Fibroblast of lung (primary cell): ENCODE measurements around the gene KTN1. TPM values are rescaled to one million over a fixed set of nuclear protein-coding genes. Genes with fewer than 3 reads are reported as not detected.
A peak's percentile ranks its signal among the peaks of the same experiment; 100 is the strongest.

ENCODE experiments used
- DNase-seq, 2 donors: peaks; one replicate each; pipeline versions ENCODE4 v3.0.0 to v3.0.0-alpha.2; 2010; ENCODE audit warnings: low read depth in 2 of 2
- H2AFZ ChIP-seq: 2 replicates; pipeline ENCODE4 v1.5.1; 2012; ENCODE audit warnings: low read length, control low read depth, inconsistent platforms
- H3K27ac ChIP-seq: 2 replicates; pipeline ENCODE4 v1.5.1; 2011; ENCODE audit warnings: low read length, control low read depth; ENCODE audit not compliant: insufficient read depth
- H3K27me3 ChIP-seq: 2 replicates; pipeline ENCODE4 v1.5.1; 2011; ENCODE audit warnings: mild to moderate bottlenecking, low read length; ENCODE audit not compliant: control insufficient read depth, insufficient read depth
- H3K36me3 ChIP-seq: 2 replicates; pipeline ENCODE4 v1.5.1; 2011; ENCODE audit warnings: low read length; ENCODE audit not compliant: control insufficient read depth, insufficient read depth
- H3K4me1 ChIP-seq: 2 replicates; pipeline ENCODE4 v1.5.1; 2011; ENCODE audit warnings: low read length; ENCODE audit not compliant: control insufficient read depth, insufficient read depth; ENCODE audit errors: extremely low read depth
- H3K4me2 ChIP-seq: 2 replicates; pipeline ENCODE4 v1.5.1; 2011; ENCODE audit warnings: low read length, control low read depth; ENCODE audit not compliant: insufficient read depth; ENCODE audit errors: extremely low read depth
- H3K4me3 ChIP-seq, 4 experiments: fragments of 200-600 bp in 1 of 4; sonication (generic) in 1 of 4; replicated peaks in 1 of 4; 2 replicates each; pipeline ENCODE4 v1.5.1; 2011 to 2016; ENCODE audit warnings: low read length in 4 of 4, low read depth in 3 of 4, mild to moderate bottlenecking in 3 of 4, control low read depth in 2 of 4, inconsistent platforms in 1 of 4, mixed read lengths in 1 of 4; ENCODE audit not compliant: insufficient read depth in 1 of 4; ENCODE audit errors: control extremely low read depth in 1 of 4
- H3K79me2 ChIP-seq: 2 replicates; pipeline ENCODE4 v1.5.1; 2012; ENCODE audit warnings: mild to moderate bottlenecking, low read length, inconsistent platforms; ENCODE audit not compliant: control insufficient read depth, insufficient read depth
- H3K9ac ChIP-seq: 2 replicates; pipeline ENCODE4 v1.5.1; 2011; ENCODE audit warnings: mild to moderate bottlenecking, low read length, control low read depth; ENCODE audit not compliant: insufficient read depth
- H3K9me3 ChIP-seq: 2 replicates; pipeline ENCODE4 v1.5.1; 2012; ENCODE audit warnings: low read depth, low read length; ENCODE audit not compliant: control insufficient read depth, insufficient read depth
- H4K20me1 ChIP-seq: 2 replicates; pipeline ENCODE4 v1.5.1; 2011; ENCODE audit warnings: low read length; ENCODE audit not compliant: control insufficient read depth, insufficient read depth; ENCODE audit errors: extremely low read depth
- EZH2 ChIP-seq: IDR thresholded peaks from 2 replicates; pipeline ENCODE4 v1.5.1; 2012; ENCODE audit warnings: low read length, control low read depth, mild to moderate bottlenecking; ENCODE audit errors: missing control alignments
- polyA plus RNA-seq, 2 donors: library from polyadenylated mRNA; depleted of rRNA in 1 of 2; stranded (reverse) in 1 of 2; unstranded in 1 of 2; fragments of >200 nt; gene quantifications; 2 replicates each; pipeline ENCODE4 v1.2.1, GENCODE V29; 2011 to 2012; ENCODE audit warnings: missing spikeins in 1 of 2
- total RNA-seq: library from RNA; depleted of rRNA; stranded (reverse); fragments of >200 nt; gene quantifications from 2 replicates; pipeline ENCODE4 v1.2.1, GENCODE V29; 2014
- TF ChIP-seq, protein P1 (sequence below), 2 donors: IDR thresholded peaks in 1 of 2; conservative IDR thresholded peaks in 1 of 2; 1 replicate in 1 of 2; 2 replicates in 1 of 2; pipeline ENCODE4 v1.5.1; 2011 to 2012; ENCODE audit warnings: low read length in 2 of 2, control low read depth in 1 of 2, inconsistent platforms in 1 of 2, low read depth in 1 of 2, mild to moderate bottlenecking in 1 of 2

The KTN1 gene
- total and polyA plus RNA-seq, 2 donors (not counting 1 experiment from before 2014, with no cell fraction given), result 126 to 164 TPM

DNA sequence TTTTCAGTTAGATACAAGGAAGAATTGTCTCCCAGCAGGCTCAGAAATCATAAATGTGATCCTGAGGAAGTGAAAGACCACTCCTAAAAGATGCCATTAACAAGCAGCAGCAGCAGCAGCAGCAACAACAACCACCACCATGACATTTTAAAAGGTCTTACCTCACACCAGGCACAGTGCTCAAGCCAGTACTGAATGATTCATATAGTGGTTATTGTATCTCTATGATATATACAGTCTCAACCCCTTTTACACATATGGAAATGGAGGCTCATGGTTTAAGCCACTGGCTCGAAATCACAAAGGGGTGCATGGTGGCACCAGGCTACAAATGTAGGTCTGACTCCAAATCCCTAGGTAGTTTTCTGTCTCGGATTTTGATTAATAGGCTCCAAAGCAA, 126.9 kb downstream of the KTN1 start:
- DNase-seq, result peak in 1 of 2 donors; percentile 5
- no peak for TF ChIP-seq EZH2
- TF ChIP-seq, protein P1, sequence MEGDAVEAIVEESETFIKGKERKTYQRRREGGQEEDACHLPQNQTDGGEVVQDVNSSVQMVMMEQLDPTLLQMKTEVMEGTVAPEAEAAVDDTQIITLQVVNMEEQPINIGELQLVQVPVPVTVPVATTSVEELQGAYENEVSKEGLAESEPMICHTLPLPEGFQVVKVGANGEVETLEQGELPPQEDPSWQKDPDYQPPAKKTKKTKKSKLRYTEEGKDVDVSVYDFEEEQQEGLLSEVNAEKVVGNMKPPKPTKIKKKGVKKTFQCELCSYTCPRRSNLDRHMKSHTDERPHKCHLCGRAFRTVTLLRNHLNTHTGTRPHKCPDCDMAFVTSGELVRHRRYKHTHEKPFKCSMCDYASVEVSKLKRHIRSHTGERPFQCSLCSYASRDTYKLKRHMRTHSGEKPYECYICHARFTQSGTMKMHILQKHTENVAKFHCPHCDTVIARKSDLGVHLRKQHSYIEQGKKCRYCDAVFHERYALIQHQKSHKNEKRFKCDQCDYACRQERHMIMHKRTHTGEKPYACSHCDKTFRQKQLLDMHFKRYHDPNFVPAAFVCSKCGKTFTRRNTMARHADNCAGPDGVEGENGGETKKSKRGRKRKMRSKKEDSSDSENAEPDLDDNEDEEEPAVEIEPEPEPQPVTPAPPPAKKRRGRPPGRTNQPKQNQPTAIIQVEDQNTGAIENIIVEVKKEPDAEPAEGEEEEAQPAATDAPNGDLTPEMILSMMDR (conservative IDR thresholded peaks at IDR 0.05 in 1 of 2, IDR thresholded peaks at IDR 0.05 in 1 of 2; ENCODE audit: low read depth in 1 of 2, low read length in 2 of 2), result no peak
- Histone ChIP-seq H3K79me2 (no peaks in the 10 kb centered on the region), H3K27me3 (no peaks in the 10 kb centered on the region), H3K36me3 (no peaks in the 10 kb centered on the region), H3K4me2 (no peak overlapping the region), H3K4me3 (no peak overlapping the region), H3K27ac (no peak overlapping the region), H3K9me3 (no peaks in the 10 kb centered on the region), H4K20me1 (no peaks in the 10 kb centered on the region), H2AFZ (no peak overlapping the region), H3K4me1 (peaks cover 2% of the 10 kb centered on the region), H3K9ac (no peak overlapping the region)

DNA sequence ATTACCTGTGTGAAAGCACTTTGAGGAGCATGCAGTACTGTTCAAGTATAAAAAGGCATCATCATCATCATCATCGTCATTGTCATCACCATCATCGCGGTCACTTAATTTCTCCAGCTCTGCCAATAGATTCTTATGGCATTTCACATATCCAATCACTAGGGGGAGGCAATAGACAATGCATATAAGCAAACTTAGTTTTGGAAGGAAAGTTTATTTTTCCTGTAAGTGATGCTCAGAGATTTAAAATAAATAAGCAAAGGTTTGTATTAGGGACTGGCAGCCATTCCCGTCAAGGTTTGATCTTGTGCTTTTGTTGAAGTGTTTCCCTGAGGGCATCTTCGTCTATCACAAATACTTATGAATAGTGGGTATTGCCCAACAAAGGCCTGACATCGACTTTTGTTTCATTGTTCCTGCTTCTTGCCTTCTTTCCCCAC, 127.4 kb downstream of the KTN1 start:
- H3K4me2 ChIP-seq, result no peak overlapping the region
- DNase-seq, result peak; percentile 60 to 76

DNA sequence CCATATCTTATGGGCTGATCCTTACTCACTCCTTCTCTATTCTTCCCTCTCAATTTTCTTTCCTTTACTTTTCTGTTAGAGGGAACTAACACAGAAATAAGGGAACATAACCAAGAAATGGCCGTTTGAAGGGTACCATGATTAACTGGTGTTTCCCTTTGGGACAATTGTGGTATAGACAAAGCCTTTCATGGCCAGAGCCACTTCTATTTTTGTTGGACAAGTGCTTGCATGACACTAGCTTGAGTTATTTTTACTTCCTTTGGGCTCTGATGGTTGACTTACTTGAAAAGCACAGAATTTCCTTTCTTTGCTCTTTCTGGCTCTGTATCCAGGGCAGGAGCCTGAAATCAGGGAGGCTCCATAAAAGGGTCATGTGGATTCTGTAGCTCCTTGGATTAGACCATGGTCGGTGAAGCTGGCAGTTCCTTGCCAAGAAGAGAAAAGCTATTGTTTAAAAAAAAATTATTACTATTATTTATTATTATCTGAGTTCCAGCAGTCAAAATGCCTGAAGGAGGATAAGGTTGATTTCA, 130.6 kb downstream of the KTN1 start:
- TF ChIP-seq, protein P1 (conservative IDR thresholded peaks at IDR 0.05 in 1 of 2, IDR thresholded peaks at IDR 0.05 in 1 of 2; ENCODE audit: low read depth in 1 of 2, low read length in 2 of 2), result no peak
- no peak for TF ChIP-seq EZH2
- Histone ChIP-seq H3K4me1 (peaks cover 2% of the 10 kb centered on the region), H3K79me2 (no peaks in the 10 kb centered on the region), H3K36me3 (no peaks in the 10 kb centered on the region), H3K9me3 (no peaks in the 10 kb centered on the region), H2AFZ (no peak overlapping the region), H3K9ac (no peak overlapping the region), H3K4me3 (no peak overlapping the region), H3K4me2 (no peak overlapping the region), H3K27me3 (no peaks in the 10 kb centered on the region), H3K27ac (no peak overlapping the region), H4K20me1 (no peaks in the 10 kb centered on the region)
- no peak for DNase-seq

More for the DNA sequence above, 127.4 kb downstream of the KTN1 start:
- no peaks in the 10 kb centered on the region for H3K27me3 ChIP-seq
- H3K27ac ChIP-seq, result no peak overlapping the region
- H3K79me2 ChIP-seq, result no peaks in the 10 kb centered on the region
- H3K9me3 ChIP-seq, result no peaks in the 10 kb centered on the region
- no peak overlapping the region for H3K9ac ChIP-seq
- no peaks in the 10 kb centered on the region for H4K20me1 ChIP-seq
- no peak for TF ChIP-seq EZH2
- TF ChIP-seq, protein P1 (conservative IDR thresholded peaks at IDR 0.05 in 1 of 2, IDR thresholded peaks at IDR 0.05 in 1 of 2; ENCODE audit: low read depth in 1 of 2, low read length in 2 of 2), result peak; percentile 55 to 82
- no peak overlapping the region for H3K4me3 ChIP-seq
- H3K4me1 ChIP-seq, result peaks cover 2% of the 10 kb centered on the region
- H3K36me3 ChIP-seq, result no peaks in the 10 kb centered on the region
- H2AFZ ChIP-seq, result no peak overlapping the region
